Stimulated activated naive CD8-positive, alpha-beta T cell treated with anti-CD3 and anti-CD28 coated beads, Interleukin-15, Interleukin-2, amounts not matched to agents 100 U/mL and 50 U/mL, for 24 hours (primary cell): ENCODE results near the gene TCEANC2.
"Not testable (repeated sequence)": the region's sequence is repeated elsewhere in the genome, so short reads cannot be mapped to it uniquely, and the experiment has no call there.

Experiments used
- ATAC-seq: fragments of 150-1000 bp; cut with Tn5 transposase; one replicate; pipeline ENCODE4 v1.10.0; 2021
- DNase-seq: peaks from one replicate; pipeline ENCODE4 v3.0.0; 2021

TCEANC2 gene

DNA sequence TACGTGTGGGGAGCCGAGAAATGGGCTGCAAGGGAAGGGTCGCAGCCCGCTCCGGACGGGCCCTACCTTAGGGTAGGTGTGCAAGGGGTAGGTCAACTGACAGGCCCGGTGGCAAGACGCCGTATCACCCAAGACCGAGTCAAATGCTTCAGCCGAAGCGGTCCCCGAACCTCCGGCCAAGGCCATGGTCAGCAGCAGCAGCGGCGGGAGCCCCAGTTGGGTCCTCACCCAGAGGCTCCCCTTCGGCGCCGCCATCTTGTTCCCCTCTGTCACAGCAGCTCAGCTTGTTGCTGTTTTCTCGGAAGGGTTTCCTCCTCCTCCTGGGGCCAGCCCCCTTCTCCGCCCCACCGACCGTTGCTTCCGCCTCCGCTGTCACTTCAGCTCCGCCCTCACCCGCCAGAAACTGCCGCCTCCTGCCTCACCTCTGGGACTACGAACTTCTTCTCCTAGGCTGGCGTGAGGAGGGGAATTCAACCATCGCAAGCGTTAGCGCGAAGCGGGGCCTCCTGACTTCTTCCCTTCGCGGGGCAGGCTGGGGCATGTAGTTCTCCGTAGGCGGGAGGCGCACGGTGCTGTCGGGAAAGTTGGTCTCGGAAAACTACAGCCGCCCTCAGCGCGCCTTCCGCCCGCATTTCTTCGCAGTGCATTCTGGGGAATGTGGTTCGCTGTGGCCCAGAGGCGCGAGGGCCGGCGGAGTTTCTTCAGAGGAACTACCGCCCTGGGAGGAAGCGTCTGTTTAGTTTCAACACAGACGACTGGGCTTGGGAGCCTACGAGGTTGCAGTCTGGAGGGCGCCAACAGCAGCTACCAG is at the start of gene TCEANC2, which contains the start of gene TMEM59:
Gene TCEANC2, plus strand, starts transcription at position 675 of the 811 bp plus-strand sequence. CDS start 815 bp downstream, outside the sequence.
Gene TMEM59, minus strand, starts transcription at position 271 of the 811 bp plus-strand sequence. Its CDS starts 16 bp downstream, at position 255.
- ATAC-seq: peak; percentile 97
- DNase-seq: peak; percentile 95

DNA sequence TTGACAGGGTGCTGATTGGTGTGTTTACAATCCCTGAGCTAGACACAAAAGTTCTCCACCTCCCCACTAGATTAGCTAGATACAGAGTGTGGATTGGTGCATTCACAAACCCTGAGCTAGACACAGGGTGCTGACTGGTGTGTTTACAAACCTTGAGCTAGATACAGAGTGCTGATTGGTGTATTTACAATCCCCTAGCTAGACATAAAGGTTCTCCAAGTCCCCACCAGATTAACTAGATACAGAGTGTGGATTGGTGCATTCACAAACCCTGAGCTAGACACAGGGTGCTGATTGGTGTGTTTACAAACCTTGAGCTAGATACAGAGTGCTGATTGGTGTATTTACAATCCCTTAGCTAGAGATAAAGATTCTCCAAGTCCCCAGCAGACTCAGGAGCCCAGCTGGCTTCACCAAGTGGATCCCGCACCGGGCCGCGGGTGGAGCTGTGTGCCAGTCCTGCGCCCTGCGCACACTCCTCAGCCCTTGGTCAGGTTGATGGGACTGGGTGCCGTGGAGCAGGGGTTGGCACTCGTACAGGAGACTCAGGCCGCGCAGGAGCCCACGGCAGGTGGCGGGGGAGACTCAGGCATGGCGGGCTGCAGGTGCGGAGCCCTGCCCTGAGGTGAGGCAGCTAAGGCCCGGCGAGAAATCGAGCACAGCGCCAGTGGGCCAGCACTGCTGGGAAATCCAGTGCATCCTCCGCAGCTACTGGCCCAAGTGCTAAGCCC is 49.5 kb upstream of the TCEANC2 start:
- not testable (repeated sequence) for ATAC-seq, DNase-seq

DNA sequence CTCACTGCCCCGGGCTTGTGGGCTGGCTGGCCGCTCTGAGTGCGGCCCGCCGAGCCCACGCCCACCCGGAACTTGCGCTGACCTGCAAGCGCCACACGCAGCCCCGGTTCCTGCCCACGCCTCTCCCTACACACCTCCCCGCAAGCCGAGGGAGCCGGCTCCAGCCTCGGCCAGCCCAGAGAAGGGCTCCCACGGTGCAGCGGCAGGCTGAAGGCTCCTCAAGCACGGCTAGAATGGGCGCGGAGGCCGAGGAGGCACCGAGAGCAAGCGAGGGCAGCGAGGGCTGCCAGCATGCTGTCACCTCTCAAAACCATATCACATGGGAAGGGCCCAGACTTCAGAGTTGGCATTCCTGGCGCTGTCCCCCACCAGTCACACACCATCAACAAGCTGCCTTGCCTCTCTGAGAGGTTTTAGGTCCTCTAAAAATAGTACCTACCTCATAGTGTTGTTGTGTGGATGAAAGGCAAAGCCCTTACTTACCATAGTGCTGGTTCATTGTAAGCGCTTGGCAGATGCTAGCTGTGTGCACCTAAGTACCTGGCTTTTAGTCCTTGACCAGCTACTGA is 48.8 kb upstream of the TCEANC2 start:
- no peak for DNase-seq
- no peak for ATAC-seq

DNA sequence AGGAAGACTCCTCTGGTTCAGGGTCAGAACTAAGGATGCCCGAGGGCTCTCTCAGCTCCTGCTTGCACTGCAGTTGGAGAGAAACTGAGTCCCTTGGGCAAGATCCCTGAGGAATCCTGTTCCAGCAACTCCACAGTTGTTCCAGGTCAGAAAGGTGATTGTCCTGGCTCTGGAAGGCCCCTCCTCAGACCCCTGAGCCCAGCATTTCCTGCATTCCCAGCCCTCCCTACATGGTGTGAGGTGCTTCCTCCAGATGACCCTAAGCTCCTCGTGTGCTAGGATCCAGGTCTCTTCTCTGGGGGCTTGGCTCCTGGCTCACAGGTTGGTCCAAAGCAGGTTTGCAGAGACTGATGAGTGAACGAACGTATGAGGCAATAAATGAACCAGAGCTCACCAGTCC is 46.9 kb upstream of the TCEANC2 start:
- ATAC-seq: no peak
- no peak for DNase-seq

DNA sequence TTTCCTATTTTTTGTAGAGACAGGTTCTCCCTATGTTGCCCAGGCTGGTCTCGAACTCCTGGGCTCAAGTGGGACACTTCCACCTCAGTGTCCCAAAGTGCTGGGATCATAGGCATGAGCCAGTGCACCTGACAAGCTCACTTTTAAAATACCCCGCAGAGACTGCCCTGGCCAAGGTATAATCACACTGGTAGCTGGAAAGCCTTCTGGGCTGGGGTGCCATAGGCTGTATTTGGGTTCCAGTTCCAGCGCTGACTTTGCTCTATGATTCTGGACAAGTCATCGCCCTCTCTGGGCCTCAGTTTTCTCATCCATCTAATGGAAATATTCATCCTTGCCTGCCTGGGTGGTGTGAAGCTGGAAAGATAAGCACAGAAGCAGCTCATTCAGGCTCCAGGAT is 45.8 kb upstream of the TCEANC2 start:
- DNase-seq (no peak), ATAC-seq (no peak)

DNA sequence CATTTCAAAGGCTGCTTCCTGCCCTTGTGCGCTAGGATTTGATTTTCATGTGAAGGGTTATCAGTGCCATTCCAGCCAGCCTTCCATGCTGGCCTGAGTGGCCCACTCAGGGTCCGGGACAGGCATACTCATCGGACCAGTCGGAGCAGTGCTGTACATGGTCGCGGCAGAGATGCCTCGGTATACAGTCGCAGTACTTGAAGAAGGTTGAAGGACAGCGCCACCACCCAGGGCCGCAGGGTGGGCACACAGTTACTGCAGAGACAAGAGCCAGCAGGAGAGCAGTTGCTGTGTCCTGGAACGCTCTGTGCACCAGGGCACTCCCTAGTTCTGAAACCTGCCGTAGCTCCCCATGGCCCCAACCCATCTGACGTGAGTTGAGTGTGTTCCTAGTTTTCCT is 44.5 kb upstream of the TCEANC2 start:
- ATAC-seq: no peak
- DNase-seq: no peak

DNA sequence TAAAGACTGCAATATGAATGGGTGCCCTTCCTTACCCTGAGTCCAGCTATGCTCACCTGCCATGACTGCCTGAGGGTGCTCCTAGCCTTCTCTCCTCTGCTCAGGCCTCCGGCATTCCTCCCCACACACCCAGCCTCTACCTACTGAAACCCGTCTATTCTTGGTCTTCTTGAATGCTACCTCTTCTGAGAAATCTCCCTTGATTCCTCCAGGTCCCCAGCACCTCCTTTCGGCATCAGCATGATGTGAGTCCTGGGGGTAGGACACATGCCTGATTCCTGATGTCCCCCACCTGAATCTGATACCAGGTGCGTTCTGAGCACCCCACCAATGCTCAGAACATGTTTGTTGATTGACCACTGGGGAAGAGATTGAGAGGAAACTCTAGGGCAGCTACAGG is 44.0 kb upstream of the TCEANC2 start:
- ATAC-seq: no peak
- no peak for DNase-seq

DNA sequence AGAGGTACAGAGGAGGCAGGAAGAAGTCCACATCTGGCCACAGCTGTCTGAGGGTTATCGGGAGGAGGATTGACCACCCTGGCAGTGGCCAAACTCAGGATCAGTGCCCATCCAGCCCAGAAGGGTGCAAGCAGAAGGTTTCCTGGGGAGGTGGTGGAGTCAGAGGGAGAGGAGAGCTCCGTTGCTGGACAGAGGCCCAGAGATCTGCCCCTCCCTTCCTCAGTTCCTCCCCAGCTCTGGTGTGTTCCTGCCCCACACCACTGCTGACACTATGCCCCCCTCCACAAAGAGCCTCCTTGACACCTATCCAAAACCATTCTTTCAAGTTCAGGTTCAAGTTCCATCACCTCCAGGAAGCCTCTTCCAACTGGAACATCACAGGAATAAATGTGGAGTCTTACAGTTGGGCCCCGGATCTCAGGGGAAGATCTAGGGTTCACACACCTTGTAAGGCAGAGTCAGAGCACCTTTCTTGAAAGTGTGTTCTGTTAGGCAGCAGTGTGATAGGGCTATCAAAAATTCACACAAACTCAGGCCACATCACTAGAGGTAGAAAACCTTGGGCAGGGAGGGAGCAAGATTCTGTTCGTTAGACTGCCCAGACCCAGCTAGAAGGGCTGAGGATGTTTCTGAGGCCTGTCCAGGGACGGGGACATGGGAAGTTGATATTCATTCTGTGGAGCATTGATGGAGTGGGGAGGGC is 42.8 kb upstream of the TCEANC2 start:
- ATAC-seq (no peak), DNase-seq (no peak)

DNA sequence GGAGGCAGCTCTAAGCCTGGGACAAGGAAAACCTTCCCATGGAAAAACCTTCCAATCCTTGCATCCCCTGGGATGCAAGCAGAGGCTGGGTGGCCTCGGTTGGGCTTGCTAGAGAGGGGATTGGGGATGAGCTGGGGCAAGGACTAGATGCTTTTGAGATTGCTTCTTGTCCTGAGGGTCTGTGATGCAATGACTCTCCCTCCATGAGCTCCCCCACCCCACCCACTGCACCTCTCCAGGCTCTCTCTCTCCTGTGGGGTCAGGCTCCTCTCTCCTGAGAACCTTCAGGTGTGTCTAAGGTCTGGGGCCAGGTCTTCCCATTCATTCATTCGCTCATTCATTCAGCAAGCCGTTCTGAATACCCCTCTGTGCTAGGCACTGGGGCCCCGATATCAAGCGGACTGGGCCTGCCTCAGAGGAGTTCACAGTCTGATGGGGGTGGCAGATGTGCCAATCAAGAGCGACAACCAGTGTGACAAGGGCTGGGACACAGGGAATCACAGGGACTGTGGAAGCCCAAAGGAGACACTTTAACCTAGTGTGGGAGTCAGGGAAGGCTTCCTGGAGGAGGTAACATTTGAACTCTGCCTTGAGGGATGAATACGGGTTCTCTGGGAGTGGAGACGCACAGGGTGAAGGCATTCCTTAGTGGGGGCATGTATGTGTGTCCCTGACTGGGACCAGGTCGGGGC is 41.9 kb upstream of the TCEANC2 start:
- no peak for ATAC-seq
- DNase-seq: no peak

DNA sequence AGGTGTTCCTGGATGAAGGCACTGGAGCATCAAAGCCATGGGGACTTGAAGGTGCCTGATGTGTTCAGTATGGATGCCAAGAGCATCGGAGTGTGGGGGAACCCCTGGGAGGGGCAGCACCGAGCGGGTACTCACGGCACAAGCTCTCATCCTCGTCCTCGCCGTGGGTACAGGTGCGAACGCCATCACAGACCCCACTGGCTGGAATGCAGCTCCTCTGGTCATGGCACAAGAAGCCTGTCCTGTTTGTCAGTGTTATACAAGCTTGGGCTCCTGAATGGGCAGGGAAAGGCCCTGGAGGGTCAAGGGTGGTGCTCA is 41.4 kb upstream of the TCEANC2 start:
- no peak for ATAC-seq
- no peak for DNase-seq

DNA sequence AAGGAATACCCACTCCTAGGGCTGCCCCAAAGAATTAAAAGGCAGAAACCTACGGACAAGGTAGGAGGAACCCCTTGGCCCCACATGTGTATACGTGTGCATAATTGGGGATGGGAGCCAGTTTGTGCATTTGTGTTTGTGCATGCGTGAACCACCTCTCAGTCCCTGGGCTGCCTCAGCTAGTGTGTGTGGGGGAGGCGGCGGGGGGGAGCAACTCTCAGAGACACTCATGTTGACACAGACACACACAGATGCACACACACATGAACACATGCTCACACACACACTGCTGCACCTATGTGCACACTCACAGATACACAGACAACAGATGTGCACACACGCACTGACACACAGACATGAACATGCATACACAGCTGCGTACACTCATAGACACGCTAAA is 40.5 kb upstream of the TCEANC2 start:
- DNase-seq: no peak

DNA sequence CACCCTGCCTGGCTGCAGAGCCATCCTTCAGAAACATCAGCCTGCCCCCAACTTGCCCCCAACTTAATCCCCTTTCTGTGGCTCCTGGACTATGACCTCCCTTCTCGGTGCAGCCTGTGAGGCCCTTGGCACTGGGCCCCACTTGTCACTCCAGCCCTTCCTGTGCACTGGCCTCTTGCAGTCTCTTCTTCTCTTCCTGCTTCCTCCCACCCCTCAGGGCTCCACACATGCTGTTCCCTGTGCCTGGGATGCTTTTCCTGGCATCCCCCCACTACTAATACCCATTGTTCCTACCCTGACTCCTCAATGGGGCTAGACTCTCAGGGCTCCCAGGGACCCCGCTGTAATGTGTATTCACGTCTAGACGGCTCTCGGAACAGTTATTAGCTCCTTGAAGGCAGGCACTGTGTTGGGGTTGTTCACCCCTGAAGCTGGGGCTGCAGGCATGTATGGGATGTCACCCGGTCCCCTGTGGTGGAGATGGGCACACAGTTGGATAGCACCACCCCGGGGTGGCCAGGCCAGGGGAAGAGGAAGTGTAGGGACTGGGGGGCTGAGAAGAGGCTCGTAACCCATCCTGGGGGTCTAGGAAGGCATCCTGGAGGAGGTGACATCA is 39.9 kb upstream of the TCEANC2 start:
- ATAC-seq (no peak), DNase-seq (no peak)

More for the DNA sequence above, 40.5 kb upstream of the TCEANC2 start:
- ATAC-seq: no peak

DNA sequence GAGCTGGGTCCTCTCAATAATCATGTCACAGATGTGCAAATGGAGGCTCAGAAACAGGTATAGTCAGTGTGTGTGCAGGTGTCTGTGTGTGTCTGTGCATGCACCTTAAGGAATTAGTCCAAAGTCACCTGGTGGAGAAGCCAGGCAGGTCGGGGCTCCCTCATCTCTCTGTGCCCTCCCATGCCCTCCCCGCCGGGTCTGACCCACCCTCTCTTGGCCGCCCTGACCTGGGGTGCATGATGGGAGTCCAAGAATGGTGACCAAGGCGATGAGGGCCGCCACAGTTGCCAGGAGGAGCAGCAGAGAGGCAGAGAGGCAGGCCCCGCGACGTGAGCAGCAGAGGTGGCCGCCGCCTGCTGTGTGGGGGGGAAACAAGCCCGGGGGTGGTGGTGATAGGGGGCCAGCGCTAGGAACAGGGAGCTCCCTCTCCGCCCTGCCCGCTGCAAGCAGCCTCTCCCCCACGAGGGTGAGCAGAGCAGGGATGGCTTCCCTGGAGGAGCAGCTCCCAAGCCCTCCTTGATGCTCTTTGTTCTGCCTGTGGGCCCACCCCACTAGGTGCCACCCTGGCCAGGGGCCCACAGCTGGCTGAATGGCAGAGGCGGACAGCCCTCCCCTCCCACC is 39.3 kb upstream of the TCEANC2 start:
- DNase-seq (no peak), ATAC-seq (no peak)

DNA sequence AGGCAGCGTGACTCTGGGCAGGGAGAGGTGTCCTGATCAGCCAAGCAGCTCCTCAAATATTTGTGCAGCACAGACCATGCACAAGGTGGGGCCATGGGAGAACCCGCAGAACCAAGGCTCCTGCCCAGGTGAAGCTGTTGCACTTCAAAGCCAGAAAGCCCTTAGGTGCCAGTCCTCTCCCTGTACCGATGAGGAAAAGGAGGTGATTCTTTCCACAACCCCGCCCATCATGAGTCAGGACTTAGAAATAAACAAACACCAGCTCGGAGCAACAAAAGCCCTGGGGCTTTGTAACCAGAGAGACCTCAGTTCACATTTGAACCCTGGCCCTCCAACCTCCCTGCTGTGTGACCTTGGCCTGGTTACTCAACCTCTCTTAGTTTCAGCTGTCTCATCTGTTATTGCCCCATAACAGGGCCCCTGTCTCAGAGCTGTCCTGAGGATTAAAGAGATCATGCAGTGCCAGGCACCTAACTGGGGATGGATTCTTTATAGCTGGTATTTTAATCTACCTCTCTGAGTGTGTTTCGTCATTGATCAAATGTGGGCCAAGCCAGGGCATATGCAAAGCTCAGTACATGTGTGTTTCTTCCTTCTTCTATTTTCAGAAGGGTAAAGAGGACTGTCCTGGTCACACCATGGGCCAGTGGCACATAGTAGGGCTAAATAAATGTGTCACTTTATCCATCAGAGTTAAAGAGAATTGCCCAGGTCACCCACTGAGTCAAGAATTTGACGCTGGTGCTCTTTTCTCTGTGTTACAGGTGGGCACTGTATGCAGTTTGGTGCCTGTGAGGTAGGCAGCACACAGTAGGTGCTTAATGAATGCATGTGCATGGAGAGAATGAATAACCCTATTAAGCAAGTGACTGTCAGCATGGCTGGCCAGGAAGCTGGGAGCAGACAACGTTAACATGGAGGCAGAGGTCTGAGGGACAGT is 36.8 kb upstream of the TCEANC2 start:
- DNase-seq (no peak), ATAC-seq (no peak)

DNA sequence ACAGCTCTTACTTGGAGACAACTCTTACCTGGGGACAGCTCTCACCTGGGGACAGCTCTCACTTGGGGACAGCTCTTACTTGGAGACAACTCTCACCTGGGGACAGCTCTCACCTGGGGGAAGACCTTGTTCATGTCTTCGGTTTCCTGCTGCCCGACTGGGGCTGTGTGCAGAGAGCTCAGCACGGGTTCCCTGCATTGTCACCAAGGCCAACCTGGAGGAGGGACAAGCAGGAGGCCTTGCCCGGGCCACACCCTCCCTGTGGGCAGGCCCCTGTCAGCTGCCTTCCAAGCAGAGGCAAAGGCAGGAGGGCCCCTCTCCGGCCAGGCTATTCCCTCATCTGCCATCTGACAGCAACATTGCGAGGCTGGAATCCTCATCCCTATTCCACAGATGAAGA is 35.4 kb upstream of the TCEANC2 start, which contains the start of gene LDLRAD1:
Gene LDLRAD1, minus strand, starts transcription at position 208 of the 400 bp plus-strand sequence. Its CDS starts 74 bp downstream, at position 134.
- DNase-seq (no peak), ATAC-seq (no peak)

DNA sequence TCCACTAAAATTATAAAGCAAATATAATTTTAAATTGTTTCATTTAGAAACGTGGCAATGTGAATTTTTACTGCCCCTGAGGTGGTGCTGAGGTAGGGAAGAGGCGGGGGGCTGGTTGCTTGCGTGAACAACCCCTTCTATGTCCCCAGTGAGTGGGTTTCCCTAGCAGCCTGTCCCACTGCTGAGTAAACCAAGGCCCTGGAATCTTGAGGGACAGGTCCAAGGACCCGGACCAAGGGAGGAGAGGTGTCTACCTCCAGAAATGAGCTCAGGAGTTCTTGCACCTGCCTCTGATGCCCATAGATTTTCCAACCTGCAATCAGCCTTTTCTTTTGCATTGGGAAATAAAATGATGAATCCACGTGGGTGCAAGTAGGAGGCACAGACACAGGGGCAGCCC is 34.8 kb upstream of the TCEANC2 start:
- ATAC-seq (no peak), DNase-seq (no peak)

DNA sequence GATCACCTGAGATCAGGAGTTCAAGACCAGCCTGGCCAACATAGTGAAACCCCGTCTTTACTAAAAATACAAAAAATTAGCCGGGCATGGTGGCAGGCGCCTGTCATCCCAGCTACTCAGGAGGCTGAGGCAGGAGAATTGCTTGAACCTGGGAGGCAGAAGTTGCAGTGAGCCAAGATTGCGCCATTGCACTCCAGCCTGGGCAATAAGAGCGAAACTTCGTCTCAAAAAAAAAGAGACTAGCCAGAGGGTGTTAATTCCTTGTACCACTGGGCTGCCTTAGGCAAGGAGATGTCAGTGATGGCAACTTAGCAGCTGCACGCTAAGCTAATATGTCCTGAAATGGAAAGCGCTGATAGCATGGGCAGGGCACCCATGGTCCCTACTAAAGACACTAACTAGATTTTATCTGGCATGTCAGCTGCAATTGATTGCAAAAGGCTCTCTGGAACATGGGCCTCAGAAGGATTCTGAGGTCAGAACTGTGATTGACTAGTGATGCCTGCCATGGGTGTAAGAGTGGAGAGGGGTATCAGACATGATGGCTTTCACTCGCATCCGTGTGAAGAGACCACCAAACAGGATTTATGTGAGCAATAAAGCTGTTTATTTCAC is 33.7 kb upstream of the TCEANC2 start:
- not testable (repeated sequence) for ATAC-seq, DNase-seq

DNA sequence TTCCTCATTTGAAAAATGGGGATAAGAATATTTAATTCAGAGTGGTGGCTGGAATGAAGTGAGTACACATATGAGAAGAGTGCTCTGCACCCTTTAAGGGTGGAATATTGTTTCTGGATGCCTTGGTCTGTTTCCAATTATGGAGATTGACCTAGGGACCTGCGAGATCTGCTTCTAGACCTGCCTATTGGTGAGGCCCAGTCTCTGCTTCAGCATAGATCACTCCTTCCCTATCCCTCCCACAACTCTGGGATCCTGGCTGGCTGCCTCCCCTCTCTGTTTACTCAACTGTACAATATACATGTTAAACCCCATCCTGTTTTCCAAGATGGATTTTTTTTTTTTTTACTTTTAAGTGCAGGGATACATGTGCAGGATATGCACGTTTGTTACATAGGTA is 29.1 kb upstream of the TCEANC2 start:
- no peak for ATAC-seq
- no peak for DNase-seq

DNA sequence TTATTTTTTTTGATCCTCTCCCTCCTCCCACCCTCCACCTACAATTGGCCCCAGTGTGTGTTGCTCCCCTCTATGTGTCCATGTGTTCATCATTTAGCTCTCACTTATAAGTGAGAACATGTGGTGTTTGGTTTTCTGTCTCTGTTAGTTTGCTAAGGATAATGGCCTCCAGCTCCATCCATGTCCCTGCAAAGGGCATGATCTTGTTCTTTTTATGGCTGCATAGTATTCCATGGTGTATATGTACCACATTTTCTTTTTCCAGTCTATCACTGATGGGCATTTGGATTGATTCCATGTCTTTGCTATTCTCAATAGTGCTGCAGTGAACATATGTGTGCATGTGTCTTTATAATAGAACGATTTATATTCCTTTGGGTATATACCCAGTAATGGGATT is 28.6 kb upstream of the TCEANC2 start:
- ATAC-seq, DNase-seq: not testable (repeated sequence)
